Middle frontal gyrus (tissue), 1 donor: ENCODE measurements around the gene NAB2.
"Not testable (repeated sequence)": the region's sequence is repeated elsewhere in the genome, so short reads cannot be mapped to it uniquely, and the experiment has no call there.

Experiments used
- DNase-seq: peaks from one replicate; pipeline ENCODE4 v3.0.0-alpha.2; 2015; ENCODE audit warnings: low spot score; ENCODE audit errors: extremely low spot score

NAB2 gene

GRCh38 chr12:57088354-57089270 lies at the start of gene NAB2:
TSS of gene NAB2 (plus strand) at chr12:57089114. CDS start at chr12:57089272, 158 bp downstream.
- peak; percentile 77 for DNase-seq

- DNase-seq: no peak
Observed at GRCh38 chr12:57040211-57040610, 48.7 kb upstream of the NAB2 start.

GRCh38 chr12:57040750-57041149 lies 48.2 kb upstream of the NAB2 start:
- DNase-seq: no peak

- no peak for DNase-seq
Observed at GRCh38 chr12:57042695-57043094, 46.2 kb upstream of the NAB2 start.

- no peak for DNase-seq
Observed at GRCh38 chr12:57044468-57044867, 44.4 kb upstream of the NAB2 start.

GRCh38 chr12:57044889-57045288 lies 44.0 kb upstream of the NAB2 start:
- DNase-seq: no peak

GRCh38 chr12:57046086-57046791 lies 42.7 kb upstream of the NAB2 start:
- no peak for DNase-seq

GRCh38 chr12:57046947-57047890 lies 41.7 kb upstream of the NAB2 start:
- DNase-seq: no peak

GRCh38 chr12:57047981-57048380 lies 40.9 kb upstream of the NAB2 start:
- DNase-seq: no peak

GRCh38 chr12:57048423-57049118 lies 40.3 kb upstream of the NAB2 start:
- DNase-seq: no peak

- DNase-seq: no peak
Observed at GRCh38 chr12:57049119-57049446, 39.8 kb upstream of the NAB2 start.

- DNase-seq: no peak
Observed at GRCh38 chr12:57049890-57050289, 39.0 kb upstream of the NAB2 start, which contains the start of gene MYO1A. TSS of gene MYO1A (minus strand) at chr12:57050129. CDS start at chr12:57048323, 1,806 bp downstream.

- DNase-seq: no peak
Observed at GRCh38 chr12:57051011-57051410, 37.9 kb upstream of the NAB2 start.

GRCh38 chr12:57053146-57053545 lies 35.8 kb upstream of the NAB2 start:
- not testable (repeated sequence) for DNase-seq

- DNase-seq: not testable (repeated sequence)
Observed at GRCh38 chr12:57053901-57054300, 35.0 kb upstream of the NAB2 start.

GRCh38 chr12:57055824-57056223 lies 33.1 kb upstream of the NAB2 start:
- no peak for DNase-seq

GRCh38 chr12:57057067-57057751 lies 31.7 kb upstream of the NAB2 start:
- DNase-seq: no peak

GRCh38 chr12:57058454-57058853 lies 30.5 kb upstream of the NAB2 start:
- DNase-seq: no peak

- peak; percentile 33 for DNase-seq
Observed at GRCh38 chr12:57063991-57064685, 24.8 kb upstream of the NAB2 start.

GRCh38 chr12:57066245-57066644 lies 22.7 kb upstream of the NAB2 start:
- DNase-seq: no peak
